ENCODE data around the gene PRAMEF18.
"Not testable (repeated sequence)": the region's sequence is repeated elsewhere in the genome, so short reads cannot be mapped to it uniquely, and the experiment has no call there.

Gene PRAMEF18

GRCh38 chr1:13201309-13201708 is 24.6 kb downstream of the PRAMEF18 start, which contains the start of gene PRAMEF13:
Gene PRAMEF13, minus strand, starts transcription at chr1:13201409. Its CDS starts 1,820 bp downstream, at chr1:13199589.
- not testable (repeated sequence) for DNase-seq

Data from right kidney (tissue), 1 donor.